Dermis blood vessel endothelial cell (primary cell): Measurements from ENCODE around the gene PRR15. TPM values are rescaled to one million over a fixed set of nuclear protein-coding genes. Genes with fewer than 3 reads are reported as not detected.

Experiments used
- DNase-seq: peaks from one replicate; pipeline ENCODE4 v3.0.0; 2010
- total RNA-seq: library from RNA; depleted of rRNA; stranded (reverse); fragments of >200 nt; gene quantifications from 2 replicates; pipeline ENCODE4 v1.2.3, GENCODE V29; 2014

The PRR15 gene
- total RNA-seq, 1 donor from 2014 or later, result 0.17 TPM

DNA sequence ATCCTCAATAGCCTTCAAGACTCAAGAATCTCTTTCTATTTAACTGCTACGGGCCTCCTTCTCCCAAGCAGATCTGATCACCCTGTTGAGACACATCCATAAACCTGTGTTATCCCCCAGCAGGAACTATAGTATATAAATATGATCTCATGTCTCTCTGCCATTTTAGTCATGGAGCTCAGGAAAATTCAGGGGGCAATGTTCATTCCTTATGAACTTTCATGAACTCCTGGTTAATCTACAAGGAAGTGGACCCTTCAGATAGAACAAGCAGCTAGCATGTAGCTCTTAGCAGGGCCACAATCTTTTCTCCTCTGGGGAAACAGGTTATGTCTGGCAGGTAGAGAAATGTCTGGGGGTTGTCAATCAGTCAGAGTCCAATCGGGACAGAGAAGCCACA, 8.9 kb downstream of the PRR15 start:
- DNase-seq, result no peak

DNA sequence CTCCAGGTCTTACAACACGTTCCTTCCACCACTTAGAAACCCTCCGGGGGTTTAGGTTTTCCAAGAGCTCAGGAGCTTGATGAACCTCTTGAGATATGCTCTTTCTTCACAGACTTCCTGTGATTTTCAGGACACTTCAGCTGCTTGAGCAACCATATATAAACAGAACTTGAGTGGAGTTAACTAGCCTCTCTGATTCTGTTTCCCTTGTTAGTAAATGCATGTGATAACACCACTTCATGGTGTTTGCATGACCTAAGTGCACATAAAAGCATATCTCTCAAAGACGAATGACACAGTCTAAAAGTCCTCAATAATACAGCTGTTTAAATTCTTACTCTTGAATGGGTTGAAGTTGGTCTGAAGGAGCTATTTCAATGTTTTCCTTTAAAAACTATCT, 9.9 kb downstream of the PRR15 start:
- no peak for DNase-seq

DNA sequence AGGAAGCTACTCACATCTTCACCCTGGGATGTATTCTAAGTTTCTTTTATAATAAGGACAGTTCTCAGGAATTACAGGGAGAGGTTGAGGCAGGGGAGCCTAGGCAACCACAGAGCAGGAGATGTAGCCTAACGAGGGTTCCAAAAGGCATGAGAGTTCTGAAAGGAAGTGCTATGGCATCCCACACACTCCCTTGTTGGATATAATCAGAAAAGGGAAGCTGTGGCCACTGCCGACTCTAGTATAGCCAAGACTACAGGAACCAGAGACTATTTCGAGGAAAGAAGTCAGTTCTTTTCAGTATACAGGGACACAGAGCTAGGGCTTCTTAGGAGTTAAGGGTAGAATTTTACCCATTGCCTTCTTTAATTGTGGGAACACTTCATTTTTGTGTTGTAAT, 11.0 kb downstream of the PRR15 start:
- DNase-seq, result no peak

DNA sequence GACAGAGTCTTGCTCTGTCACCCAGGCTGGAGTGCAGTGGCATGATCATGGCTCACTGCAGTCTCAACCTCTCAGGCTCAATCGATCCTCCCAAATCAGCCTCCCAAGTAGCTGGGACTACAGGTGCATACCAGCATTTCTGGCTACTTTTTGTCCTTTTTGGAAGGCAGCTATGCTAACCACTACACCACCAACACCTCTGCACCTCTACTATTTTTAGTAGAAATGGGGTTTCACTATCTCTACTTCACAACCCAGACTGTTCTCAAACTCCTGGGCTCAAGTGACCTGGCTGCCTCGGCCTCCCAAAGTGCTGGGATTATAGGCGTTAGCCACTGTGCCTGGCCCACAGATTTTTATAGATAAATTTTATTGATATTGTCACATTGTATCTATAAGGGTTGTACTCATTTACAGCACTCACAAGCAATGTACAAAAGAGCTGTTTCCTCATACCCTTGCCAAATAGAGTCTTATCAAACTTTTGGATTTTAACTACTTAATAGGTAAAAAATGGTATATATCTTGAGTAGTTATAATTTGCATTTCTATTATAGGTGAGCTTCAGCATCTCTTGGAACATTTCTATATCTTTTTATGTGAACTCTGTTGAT, 23.7 kb downstream of the PRR15 start:
- DNase-seq, result no peak

DNA sequence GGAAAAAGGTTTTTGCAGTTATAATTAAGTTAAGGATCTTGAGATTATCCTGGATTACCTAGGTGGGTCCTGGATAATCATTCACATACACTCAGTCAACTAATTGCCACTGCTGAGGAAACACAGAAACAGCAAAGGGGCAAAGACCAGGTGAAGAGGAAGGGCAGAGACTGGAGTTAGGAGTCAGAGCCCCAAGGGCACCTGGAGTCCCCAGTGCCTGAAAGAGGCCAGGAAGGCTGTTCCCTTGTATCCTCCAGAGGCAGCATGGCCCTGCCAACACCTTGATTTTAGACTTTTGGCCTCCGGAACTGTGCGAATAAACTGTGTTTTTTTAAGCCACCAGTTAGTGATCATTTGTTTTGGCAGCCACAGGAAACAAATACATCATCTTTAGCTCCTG, 24.6 kb downstream of the PRR15 start:
- DNase-seq, result no peak

DNA sequence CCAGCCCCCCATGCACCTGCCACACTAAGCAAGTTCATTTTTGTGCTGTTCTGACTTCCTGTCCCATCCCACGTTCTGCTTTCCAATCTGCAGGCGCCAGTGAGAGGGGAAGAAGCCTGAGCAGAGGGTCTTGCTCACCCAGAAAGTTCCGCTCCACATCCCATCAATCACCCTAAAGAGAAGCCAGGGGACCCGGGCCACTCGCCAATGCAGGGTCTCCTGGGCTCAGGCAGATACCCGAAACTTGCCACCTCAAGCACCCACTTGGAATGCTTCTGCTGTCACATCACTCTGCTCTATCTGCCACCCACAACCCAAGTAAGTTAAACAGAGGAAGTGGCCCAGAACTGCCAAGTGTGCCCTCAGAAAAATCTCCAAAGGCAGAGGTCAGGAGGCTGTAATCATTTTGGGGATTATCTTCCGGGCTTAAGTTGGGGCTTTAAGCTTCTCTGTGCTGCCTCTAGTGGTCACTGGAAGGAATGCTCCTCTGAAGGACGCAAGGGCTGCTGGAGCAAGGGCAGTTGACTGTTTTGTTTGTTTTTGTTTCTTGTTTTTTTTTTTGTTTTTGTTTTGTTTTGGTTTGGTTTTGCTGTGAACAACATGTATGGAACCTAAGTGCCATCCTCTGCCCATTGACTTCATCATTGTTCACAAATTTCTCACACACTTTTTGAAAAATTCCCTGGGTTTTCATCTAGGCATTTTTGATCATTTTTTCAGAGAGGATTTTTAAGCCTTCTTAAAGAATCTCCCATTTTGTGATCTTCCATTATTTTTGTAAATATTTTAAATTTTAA, 25.5 kb downstream of the PRR15 start:
- peak; percentile 65 for DNase-seq

DNA sequence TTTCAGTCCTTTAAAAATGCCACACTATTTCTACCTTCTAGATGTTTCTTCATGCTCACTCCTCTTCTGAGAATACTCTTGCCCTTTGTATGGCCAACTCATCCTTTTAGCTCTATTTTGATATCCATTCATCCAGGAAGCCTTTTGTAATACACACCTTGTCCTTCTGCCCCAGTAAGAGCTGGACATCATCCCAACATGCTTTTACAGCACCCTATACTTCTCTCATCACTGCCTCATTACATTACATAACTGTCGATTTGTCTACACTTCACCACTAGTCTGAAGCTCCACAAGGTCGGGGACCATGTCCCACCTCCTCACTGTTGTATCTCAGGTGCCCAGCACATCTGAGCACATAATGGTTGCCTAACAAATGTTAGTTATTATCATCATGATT, 29.2 kb downstream of the PRR15 start:
- DNase-seq, result no peak

DNA sequence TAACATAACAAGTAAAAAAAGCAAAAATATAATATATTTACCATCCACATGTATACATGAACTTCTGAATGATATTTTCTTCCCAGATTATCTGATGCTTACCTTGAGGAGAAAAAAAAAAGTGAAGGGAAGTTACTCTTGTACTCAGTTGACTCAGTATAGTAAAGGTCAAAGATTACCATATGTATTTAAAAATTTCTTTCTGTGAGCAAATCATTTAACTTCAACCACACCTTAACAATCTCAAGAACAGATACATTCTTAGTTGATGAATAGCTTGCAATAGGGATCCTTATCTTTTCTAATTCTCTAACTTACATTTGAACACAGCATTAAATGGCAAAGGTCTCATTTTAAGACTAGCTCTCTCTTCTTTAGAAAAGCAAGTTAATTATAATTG, 29.8 kb downstream of the PRR15 start:
- no peak for DNase-seq

DNA sequence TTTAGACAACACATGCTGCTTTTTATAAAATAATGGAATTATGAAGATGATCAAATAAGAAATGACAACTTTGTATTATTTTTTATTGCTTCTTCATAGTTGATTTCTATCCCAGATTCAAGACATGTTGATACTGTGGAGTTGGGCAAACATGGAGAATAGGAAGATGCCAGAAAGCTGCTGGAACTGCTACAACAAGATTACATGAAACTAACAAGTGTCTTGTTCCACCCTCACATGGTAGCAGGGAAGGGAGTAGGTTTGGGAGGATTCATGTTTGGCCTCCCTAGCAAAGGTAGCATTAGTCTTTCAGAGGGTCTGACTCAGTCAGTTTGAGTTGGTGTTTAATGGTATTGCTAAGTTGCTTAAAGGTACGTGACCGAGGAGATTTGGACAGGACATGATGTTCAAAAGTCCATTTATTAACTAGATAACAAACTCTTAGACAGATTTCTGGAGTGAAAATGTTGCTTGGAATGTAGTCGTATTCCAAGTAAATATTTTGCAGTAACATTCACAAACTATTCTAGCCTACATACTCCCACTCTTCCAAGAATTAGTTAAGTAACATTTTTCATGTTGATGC, 33.1 kb downstream of the PRR15 start:
- no peak for DNase-seq

DNA sequence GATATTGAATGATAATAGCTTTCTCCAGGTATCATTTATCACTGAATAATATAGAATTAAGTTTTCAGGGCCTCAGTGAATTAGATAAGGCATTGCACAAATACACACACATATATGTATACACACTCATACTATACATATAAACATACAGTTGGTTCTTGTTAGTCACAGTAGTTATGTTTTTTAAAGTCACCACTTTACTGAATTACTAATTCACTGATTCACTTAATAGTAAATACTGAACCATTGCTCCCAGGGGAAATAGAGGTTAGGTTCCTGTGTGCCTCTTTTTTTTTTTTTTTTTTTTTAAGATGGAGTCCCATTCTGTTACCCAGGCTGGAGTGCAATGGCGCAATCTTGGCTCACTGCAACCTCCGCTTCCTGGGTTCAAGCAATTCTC, 33.6 kb downstream of the PRR15 start:
- DNase-seq, result no peak

DNA sequence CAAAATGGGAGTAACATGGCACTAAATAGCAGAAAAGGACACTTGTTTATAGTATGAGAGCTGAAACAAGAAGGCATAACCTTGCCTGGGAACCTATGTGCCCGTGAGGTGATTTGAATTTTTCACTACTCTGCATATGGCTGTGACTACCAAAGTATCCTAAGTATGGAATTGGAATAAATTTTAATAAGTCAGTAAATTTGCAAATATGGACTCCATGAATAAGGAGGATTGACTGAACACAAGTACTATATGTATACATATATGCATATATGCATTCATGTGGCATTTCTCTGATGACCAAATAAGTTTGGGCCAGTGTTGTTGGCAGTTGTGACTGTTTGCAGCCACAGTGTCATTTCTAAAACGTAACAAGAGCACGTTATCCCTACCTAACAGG, 34.5 kb downstream of the PRR15 start:
- DNase-seq, result no peak

DNA sequence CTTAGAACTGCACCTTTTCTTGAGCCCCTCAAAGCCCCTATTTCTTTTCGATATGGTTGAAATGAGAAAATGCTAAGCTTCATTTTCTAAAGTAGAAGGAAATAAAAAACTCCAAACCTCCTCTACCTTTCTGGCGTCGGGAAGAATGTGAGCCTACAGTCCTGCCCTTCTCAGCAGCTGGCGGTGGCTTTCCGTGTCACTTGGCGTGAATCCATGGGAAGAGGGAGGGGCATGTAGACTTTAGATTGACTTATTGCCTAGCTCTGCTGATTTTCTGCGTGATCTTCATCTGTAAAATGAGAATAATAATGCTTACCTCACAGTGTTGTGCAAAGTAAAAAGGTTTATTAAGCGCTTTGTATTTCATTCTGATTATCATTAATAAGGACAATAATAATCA, 35.0 kb downstream of the PRR15 start:
- DNase-seq, result no peak

DNA sequence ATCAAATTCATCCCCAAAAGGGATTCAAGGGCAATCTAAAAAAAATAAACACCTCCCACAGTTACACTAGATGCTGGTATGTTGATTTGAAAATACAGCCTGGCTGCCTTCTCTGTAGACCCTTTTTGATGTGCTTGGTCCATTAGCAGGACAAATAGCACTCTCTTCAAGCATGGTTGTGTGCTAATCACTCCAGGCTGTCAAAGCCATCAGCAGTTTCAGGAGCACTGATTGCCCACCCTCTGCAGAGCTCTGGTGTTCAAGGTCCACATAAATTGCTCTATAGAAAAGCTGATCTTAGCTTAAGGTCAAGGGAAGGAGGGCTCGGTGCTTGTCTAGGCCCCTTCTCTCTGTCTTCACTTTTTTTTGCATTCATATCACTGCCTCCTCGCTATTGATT, 35.4 kb downstream of the PRR15 start:
- DNase-seq, result no peak

DNA sequence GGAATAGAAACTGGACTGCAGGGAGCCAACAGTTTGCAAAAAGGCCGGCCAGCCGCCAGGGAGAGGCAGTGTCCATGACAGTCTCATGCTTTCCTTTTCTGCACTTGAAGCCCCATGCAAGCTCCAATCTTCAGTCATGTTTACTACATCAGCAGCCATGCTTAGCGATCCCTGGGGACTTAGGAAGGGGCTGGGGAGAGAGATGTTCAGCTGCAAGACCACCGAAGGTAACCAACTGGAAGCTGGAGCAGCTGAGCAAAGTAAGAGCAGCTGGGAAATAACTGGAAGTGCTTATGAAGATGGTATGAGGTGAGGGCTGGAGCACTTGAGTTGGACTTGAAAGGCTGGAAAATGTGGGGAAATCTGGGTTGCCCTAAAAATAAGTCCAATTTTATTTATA, 37.0 kb downstream of the PRR15 start:
- DNase-seq, result no peak

DNA sequence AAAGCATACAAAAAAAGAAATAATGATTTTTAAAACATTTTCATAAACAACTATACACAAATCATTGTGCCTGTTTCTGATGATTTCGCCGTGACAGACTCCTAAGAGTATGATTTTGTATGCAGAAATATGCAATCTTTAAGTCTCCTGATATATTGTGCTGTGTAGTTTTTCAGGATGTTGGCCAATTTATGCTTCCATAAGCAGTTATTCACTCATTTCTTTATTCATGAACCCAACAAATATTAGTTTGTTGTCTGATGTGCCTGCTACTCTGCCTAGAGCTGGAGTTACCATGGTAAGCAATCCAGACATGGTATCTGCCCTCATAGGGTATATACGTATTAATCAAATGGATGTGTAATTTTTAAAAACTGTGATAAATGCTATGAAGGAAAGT, 40.4 kb downstream of the PRR15 start:
- DNase-seq, result no peak

DNA sequence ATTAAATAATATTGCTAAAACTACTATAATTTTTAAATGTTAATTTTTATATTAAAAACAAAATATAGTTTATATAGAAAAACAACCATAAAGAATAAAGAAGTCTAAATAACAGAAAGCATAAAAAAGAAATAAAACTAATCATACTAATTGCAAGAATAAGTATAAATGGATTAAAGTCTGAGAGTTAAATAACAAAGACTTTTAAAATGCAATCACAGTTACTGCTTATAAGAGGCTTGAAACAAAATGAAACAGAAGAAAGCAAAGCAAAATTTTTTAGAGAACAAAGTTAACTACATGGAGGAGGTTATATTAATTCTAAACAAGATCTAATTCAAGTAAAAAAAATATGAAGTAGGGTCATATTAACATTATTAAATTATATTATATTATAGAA, 41.1 kb downstream of the PRR15 start:
- DNase-seq, result no peak

DNA sequence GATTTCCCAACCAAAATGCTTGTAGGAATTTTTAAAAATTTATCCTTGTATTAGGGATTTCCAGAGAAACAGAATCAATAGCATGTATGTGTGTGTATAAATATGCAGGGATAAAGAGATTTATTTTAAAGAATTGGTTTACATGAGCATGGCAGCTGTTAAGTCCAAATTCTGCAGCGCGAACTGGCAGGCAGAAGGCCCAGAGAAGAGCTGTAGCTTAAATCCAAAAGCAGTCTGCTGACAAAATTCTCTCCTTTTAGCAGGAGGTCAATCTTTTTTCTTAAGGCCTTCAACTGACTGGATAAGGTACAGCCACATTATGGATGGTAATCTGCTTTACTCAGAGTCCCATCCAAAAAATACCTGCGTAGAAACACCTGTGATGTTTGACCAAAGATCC, 42.0 kb downstream of the PRR15 start:
- no peak for DNase-seq

DNA sequence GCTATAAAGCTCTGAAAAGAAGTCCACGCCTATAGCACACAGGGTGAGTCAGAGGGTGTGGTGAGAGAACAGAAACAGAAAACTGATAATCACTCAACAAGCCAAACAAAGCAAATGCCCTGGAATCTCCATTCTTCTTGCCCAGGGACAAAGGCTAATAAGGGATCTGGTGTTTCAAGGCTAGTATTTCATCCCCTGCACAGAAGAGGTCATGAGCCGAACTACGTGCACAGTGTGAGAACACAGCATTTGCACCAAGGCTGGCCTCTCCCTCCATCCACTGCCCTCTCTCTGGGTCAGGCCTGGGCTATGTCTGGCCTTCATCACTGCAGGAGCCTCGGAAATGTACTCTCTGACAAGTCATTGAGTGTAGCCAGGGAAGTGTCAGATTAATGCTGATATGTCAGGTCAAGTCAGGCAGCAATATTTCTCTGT, 42.7 kb downstream of the PRR15 start:
- no peak for DNase-seq

DNA sequence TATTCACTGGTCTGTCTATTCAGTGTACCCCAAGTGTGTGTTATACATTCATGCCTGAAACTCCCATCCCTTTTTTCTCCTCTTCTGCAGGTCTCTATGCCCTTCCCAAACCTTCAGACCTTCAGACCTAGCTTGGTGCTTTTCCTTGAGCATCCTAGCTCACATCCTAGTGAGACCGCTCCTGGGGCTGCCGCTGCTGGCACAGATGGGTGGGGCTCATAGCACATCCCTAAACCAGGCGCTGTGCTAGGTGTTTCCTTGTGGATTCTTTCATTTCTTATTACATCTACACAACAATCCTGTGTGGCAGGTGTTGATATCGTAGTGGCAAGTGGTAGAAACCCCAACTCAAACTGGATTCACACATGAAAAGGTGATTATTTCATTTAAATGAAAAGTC, 43.2 kb downstream of the PRR15 start:
- DNase-seq, result no peak

DNA sequence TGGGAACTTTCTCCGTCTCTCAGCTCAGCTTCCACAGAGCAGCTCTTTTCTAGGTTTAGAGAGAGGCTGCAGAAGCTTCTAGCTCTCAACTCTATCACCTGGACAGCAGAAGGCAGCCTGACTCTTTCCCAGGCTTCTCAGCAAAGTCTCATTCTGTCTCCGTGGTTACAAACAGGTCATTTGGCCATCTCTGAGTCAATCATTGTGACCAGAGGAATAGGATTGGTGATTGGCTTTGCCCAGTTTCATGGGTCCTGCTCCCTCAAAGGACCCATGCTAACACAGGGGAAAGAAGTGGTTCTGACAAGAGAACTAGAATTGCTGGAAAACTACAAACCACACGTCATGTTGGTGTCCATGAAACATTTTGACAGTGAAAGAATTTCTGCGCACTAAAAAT, 43.6 kb downstream of the PRR15 start:
- DNase-seq, result no peak

DNA sequence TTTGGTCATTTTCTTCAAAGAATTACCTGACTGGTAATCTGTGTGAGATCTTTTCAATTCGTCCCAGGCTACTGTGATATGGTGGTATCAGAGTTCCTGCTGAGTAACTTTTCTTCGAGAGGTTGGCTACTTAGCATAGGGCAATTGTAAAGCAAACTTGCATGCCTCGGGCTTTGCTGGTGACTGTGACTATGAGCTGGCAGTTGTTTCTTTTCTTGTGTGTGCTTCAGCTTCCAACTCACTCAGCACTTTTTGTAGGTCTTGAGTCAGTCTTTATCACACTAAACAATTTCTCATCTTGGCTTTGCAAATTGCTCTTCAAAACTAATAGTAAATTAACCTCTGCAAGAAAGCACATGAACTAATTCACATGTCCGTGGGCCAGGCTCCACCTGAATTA, 44.3 kb downstream of the PRR15 start:
- DNase-seq, result no peak

DNA sequence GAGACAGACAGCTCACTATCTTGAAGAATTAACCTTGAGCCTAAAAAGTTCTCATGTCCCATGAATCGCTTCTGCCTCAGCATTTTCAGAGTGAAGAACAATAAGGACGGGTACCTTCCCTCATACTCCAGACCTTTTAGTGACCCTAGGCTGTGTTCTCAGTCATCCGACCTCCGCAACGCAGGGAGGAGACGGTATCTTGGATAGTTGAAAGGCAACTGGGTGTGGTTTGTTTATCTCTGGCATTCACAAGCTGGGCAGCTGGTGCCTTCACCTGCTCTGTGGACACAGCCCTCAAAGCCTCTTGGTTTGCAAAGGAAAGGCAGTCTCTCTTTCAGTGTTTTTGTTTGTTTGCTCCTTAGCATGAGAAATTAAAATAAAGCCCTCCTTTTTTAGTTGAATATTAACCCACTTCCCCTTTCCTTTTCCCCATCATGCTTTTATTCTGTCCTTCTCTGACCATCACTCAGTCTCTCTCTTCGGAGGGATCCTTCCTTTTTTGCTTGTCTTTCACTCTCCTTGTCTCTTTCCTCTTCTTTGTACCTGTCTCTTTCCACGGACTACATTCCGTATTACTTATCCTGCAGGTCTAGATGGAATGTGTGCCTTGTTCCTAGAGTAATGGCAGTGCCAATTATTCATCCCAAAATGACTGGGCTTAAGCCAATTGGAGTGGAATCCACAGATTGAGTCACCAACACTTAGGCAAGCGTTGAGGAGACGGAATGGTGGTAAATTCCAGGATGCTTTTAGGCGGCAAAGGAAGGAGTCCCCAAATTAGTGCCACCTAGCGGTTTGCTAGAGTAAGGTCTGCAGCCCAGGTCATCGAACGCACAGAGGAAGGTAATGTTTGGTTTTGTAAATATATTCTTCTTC, 45.8 kb downstream of the PRR15 start:
- DNase-seq, result peak; percentile 42

DNA sequence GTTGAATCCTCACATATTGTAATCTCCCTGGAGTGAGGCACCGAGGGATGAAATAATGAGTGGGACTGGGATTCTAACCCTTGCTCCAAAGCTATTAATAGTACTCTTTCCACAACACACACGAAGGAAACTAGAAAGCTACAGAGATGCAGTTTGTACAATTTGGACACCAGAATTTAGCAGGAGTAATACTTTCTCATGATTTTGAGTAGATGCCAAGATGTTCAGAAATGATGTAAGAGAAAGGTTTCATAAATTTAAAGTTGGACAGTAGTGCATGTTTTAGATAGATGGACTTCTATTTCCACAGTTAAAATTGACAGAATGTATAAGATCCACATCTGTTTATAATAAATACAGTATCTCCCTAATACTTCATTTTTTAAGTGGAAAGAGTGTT, 46.5 kb downstream of the PRR15 start:
- no peak for DNase-seq
